GM18507 (cell line): Measurements from ENCODE around the gene ONECUT1.
"Not testable (repeated sequence)": the region's sequence is repeated elsewhere in the genome, so short reads cannot be mapped to it uniquely, and the experiment has no call there.

Experiments
- DNase-seq: peaks from one replicate; pipeline ENCODE4 v3.0.0; 2011; ENCODE audit warnings: low read depth; ENCODE audit not compliant: insufficient read length; ENCODE audit errors: extremely low spot score
- FAIRE-seq: peaks from 2 replicates; lab custom pipeline; 2011; peaks lifted over from hg19 to GRCh38; lab: Jason Lieb, UNC

ONECUT1 gene

GRCh38 chr15:52790169-52790708 is at the start of gene ONECUT1:
Gene ONECUT1 (minus strand): TSS chr15:52790336. CDS start chr15:52789884, 452 bp downstream.
- FAIRE-seq: no peak

GRCh38 chr15:52834379-52834778 is 44.2 kb upstream of the ONECUT1 start:
- DNase-seq: no peak

More at GRCh38 chr15:52790169-52790708, at the start of gene ONECUT1:
- peak; percentile 70 for DNase-seq

GRCh38 chr15:52824169-52824942 is 34.2 kb upstream of the ONECUT1 start:
- not testable (repeated sequence) for FAIRE-seq, DNase-seq

More at GRCh38 chr15:52834379-52834778, 44.2 kb upstream of the ONECUT1 start:
- no peak for FAIRE-seq

GRCh38 chr15:52822475-52822874 is 32.3 kb upstream of the ONECUT1 start:
- no peak for FAIRE-seq
- no peak for DNase-seq

GRCh38 chr15:52819253-52819652 is 29.1 kb upstream of the ONECUT1 start:
- no peak for DNase-seq
- FAIRE-seq: no peak

GRCh38 chr15:52815899-52816298 is 25.8 kb upstream of the ONECUT1 start:
- not testable (repeated sequence) for DNase-seq, FAIRE-seq

GRCh38 chr15:52808996-52809395 is 18.9 kb upstream of the ONECUT1 start:
- DNase-seq: no peak
- FAIRE-seq: no peak

GRCh38 chr15:52808441-52808840 is 18.3 kb upstream of the ONECUT1 start:
- DNase-seq: no peak
- no peak for FAIRE-seq

GRCh38 chr15:52806284-52806655 is 16.1 kb upstream of the ONECUT1 start:
- FAIRE-seq (no peak), DNase-seq (no peak)

GRCh38 chr15:52805351-52806283 is 15.5 kb upstream of the ONECUT1 start:
- FAIRE-seq: no peak
- DNase-seq: no peak

GRCh38 chr15:52804526-52805081 is 14.5 kb upstream of the ONECUT1 start:
- no peak for FAIRE-seq

GRCh38 chr15:52803467-52804306 is 13.6 kb upstream of the ONECUT1 start:
- DNase-seq (no peak), FAIRE-seq (no peak)

More at GRCh38 chr15:52804526-52805081, 14.5 kb upstream of the ONECUT1 start:
- no peak for DNase-seq

- DNase-seq (no peak), FAIRE-seq (no peak)
Measured at GRCh38 chr15:52803108-52803466, 13.0 kb upstream of the ONECUT1 start.

- DNase-seq: no peak
- no peak for FAIRE-seq
Measured at GRCh38 chr15:52802110-52802509, 12.0 kb upstream of the ONECUT1 start.

- FAIRE-seq (no peak), DNase-seq (no peak)
Measured at GRCh38 chr15:52801748-52802085, 11.6 kb upstream of the ONECUT1 start.

GRCh38 chr15:52800828-52801747 is 11.0 kb upstream of the ONECUT1 start:
- FAIRE-seq (no peak), DNase-seq (no peak)

- no peak for DNase-seq
- no peak for FAIRE-seq
Measured at GRCh38 chr15:52799145-52799811, 9.1 kb upstream of the ONECUT1 start.
